H9 (cell line): ENCODE data around the gene DMBT1. TPM values are rescaled to one million over a fixed set of nuclear protein-coding genes. Genes with fewer than 3 reads are reported as not detected.

Experiments used
- DNase-seq: peaks from one replicate; pipeline ENCODE4 v3.0.0-alpha.2; 2017
- H2AFZ ChIP-seq: one replicate; pipeline ENCODE4 v1.6.1; 2013; ENCODE audit warnings: mild to moderate bottlenecking, low read length, control low read depth, moderate library complexity
- H2AK5ac ChIP-seq: 2 replicates; pipeline ENCODE4 v1.6.1; 2013; ENCODE audit warnings: low read length, control low read depth, mixed read lengths; ENCODE audit not compliant: insufficient read length
- H2BK120ac ChIP-seq: one replicate; pipeline ENCODE4 v1.6.1; 2013; ENCODE audit warnings: low read depth, mild to moderate bottlenecking, low read length, control low read depth, inconsistent platforms; ENCODE audit not compliant: poor library complexity, severe bottlenecking
- H2BK12ac ChIP-seq: 2 replicates; pipeline ENCODE4 v1.6.1; 2013; ENCODE audit warnings: low read length, control low read depth, mixed read lengths, low read depth; ENCODE audit not compliant: insufficient read length
- H2BK15ac ChIP-seq: 2 replicates; pipeline ENCODE4 v1.6.1; 2013; ENCODE audit warnings: low read depth, low read length, control low read depth
- H2BK20ac ChIP-seq: one replicate; pipeline ENCODE4 v1.6.1; 2013; ENCODE audit warnings: low read depth, mild to moderate bottlenecking, low read length, control low read depth, inconsistent platforms; ENCODE audit not compliant: poor library complexity, severe bottlenecking
- H2BK5ac ChIP-seq: 2 replicates; pipeline ENCODE4 v1.6.1; 2013; ENCODE audit warnings: low read length, control low read depth, mixed read lengths; ENCODE audit not compliant: insufficient read length
- H3K14ac ChIP-seq: 2 replicates; pipeline ENCODE4 v1.6.1; 2013; ENCODE audit warnings: low read length, control low read depth; ENCODE audit not compliant: insufficient read depth
- H3K18ac ChIP-seq: 2 replicates; pipeline ENCODE4 v1.6.1; 2013; ENCODE audit warnings: low read depth, mild to moderate bottlenecking, mixed read lengths, low read length, control low read depth; ENCODE audit not compliant: insufficient read length
- H3K23ac ChIP-seq: 2 replicates; pipeline ENCODE4 v1.6.1; 2013; ENCODE audit warnings: low read length, control low read depth, mixed read lengths, low read depth; ENCODE audit not compliant: insufficient read length
- H3K23me2 ChIP-seq: 2 replicates; pipeline ENCODE4 v1.6.1; 2013; ENCODE audit warnings: low read depth, mild to moderate bottlenecking, mixed read lengths, low read length, control low read depth; ENCODE audit not compliant: insufficient read length, poor library complexity, severe bottlenecking
- H3K27ac ChIP-seq: 2 replicates; pipeline ENCODE4 v1.5.1; 2013; ENCODE audit warnings: low read length, control low read depth, mixed read lengths, low read depth; ENCODE audit not compliant: insufficient read length
- H3K27me3 ChIP-seq: 2 replicates; pipeline ENCODE4 v1.6.1; 2013; ENCODE audit warnings: low read length, control low read depth, inconsistent platforms; ENCODE audit not compliant: insufficient read depth
- H3K4ac ChIP-seq: 2 replicates; pipeline ENCODE4 v1.6.1; 2013; ENCODE audit warnings: low read depth, mild to moderate bottlenecking, control low read depth, inconsistent platforms, low read length, moderate library complexity
- H3K4me1 ChIP-seq: 2 replicates; pipeline ENCODE4 v1.6.1; 2013; ENCODE audit warnings: low read length, control low read depth, inconsistent platforms; ENCODE audit not compliant: insufficient read depth
- H3K4me2 ChIP-seq: 2 replicates; pipeline ENCODE4 v1.6.1; 2013; ENCODE audit warnings: low read length, control low read depth, mixed read lengths; ENCODE audit not compliant: insufficient read length, insufficient read depth
- H3K56ac ChIP-seq: 2 replicates; pipeline ENCODE4 v1.6.1; 2013; ENCODE audit warnings: low read depth, mild to moderate bottlenecking, mixed read lengths, low read length, control low read depth; ENCODE audit not compliant: insufficient read length
- H3K79me1 ChIP-seq: 2 replicates; pipeline ENCODE4 v1.6.1; 2013; ENCODE audit warnings: low read depth, mild to moderate bottlenecking, moderate library complexity, low read length, control low read depth, inconsistent platforms; ENCODE audit not compliant: insufficient read depth, poor library complexity, severe bottlenecking
- H3K79me2 ChIP-seq: 2 replicates; pipeline ENCODE4 v1.6.1; 2013; ENCODE audit warnings: low read length, control low read depth, inconsistent platforms; ENCODE audit not compliant: insufficient read depth
- H3K9ac ChIP-seq: 2 replicates; pipeline ENCODE4 v1.6.1; 2013; ENCODE audit warnings: low read length, control low read depth, mixed read lengths; ENCODE audit not compliant: insufficient read length; ENCODE audit errors: extremely low read depth
- H3K9me3 ChIP-seq: one replicate; pipeline ENCODE4 v1.6.1; 2013; ENCODE audit warnings: low read depth, low read length, inconsistent platforms; ENCODE audit not compliant: control insufficient read depth
- H3T11ph ChIP-seq: one replicate; pipeline ENCODE4 v1.6.1; 2013; ENCODE audit warnings: mild to moderate bottlenecking, low read length, control low read depth, inconsistent platforms
- H4K20me1 ChIP-seq: one replicate; pipeline ENCODE4 v1.6.1; 2013; ENCODE audit not compliant: control insufficient read depth, insufficient read length, insufficient read depth
- H4K5ac ChIP-seq: 2 replicates; pipeline ENCODE4 v1.6.1; 2013; ENCODE audit warnings: low read depth, mild to moderate bottlenecking, mixed read lengths, low read length, control low read depth; ENCODE audit not compliant: insufficient read length
- H4K8ac ChIP-seq: replicated peaks from 2 replicates; pipeline ENCODE4 v1.6.1; 2013; ENCODE audit warnings: low read length, control low read depth, mixed read lengths, low read depth; ENCODE audit not compliant: insufficient read length
- H4K91ac ChIP-seq: 2 replicates; pipeline ENCODE4 v1.6.1; 2013; ENCODE audit warnings: low read depth, mild to moderate bottlenecking, moderate library complexity, mixed read lengths, low read length, control low read depth; ENCODE audit not compliant: insufficient read length
- H3K27ac Mint-ChIP-seq, 3 experiments: 2 replicates in 2 of 3; 3 replicates in 1 of 3; pipeline ENCODE4 v1.8.0; 2020 to 2021; ENCODE audit warnings: mixed read lengths in 3 of 3, mild to moderate bottlenecking in 1 of 3, moderate library complexity in 1 of 3
- H3K27me3 Mint-ChIP-seq: 2 replicates; pipeline ENCODE4 v1.8.0; 2021; ENCODE audit warnings: low read depth, mild to moderate bottlenecking, moderate library complexity, mixed read lengths
- H3K36me3 Mint-ChIP-seq, 3 experiments: 2 replicates in 2 of 3; 3 replicates in 1 of 3; pipeline ENCODE4 v1.8.0; 2020 to 2021; ENCODE audit warnings: low read depth in 3 of 3, mixed read lengths in 3 of 3; ENCODE audit not compliant: insufficient read depth in 1 of 3
- H3K4me1 Mint-ChIP-seq, 2 experiments: 2 replicates each; pipeline ENCODE4 v1.8.0; 2020; ENCODE audit warnings: mixed read lengths in 2 of 2
- H3K4me3 Mint-ChIP-seq, 2 experiments: 2 replicates in 1 of 2; 3 replicates in 1 of 2; pipeline ENCODE4 v1.8.0; 2020 to 2021; ENCODE audit warnings: mild to moderate bottlenecking in 2 of 2, mixed read lengths in 2 of 2, moderate library complexity in 1 of 2
- H3K9me3 Mint-ChIP-seq, 2 experiments: 2 replicates in 1 of 2; 3 replicates in 1 of 2; pipeline ENCODE4 v1.8.0; 2020; ENCODE audit warnings: mild to moderate bottlenecking in 2 of 2, mixed read lengths in 2 of 2, moderate library complexity in 1 of 2
- CTCF ChIP-seq: fragments of 200-600 bp; sonication (generic); conservative IDR thresholded peaks from 3 replicates; pipeline ENCODE4 v1.8.0; 2021; ENCODE audit warnings: antibody characterized with exemption, mild to moderate bottlenecking
- WGBS: extraction: QIAGEN DNeasy Blood & Tissue Kit; methylation state at CpG from one replicate; pipeline ENCODE4 v1.1.7; 2013; ENCODE audit warnings: missing lambda C conversion rate, low lambda C conversion rate, mixed read lengths; ENCODE audit not compliant: insufficient read length; ENCODE audit errors: extremely low coverage; 5-methylcytosine and 5-hydroxymethylcytosine counted together
- total RNA-seq: library from RNA; stranded (reverse); gene quantifications from 2 replicates; pipeline ENCODE4 v1.2.1, GENCODE V29; 2021

The DMBT1 gene
- total RNA-seq, 1 experiment from 2014 or later, result 0.04 TPM

- H3K4me1 Mint-ChIP-seq, result peaks cover 2 to 3% of the 10 kb centered on the region in 2 experiments; a peak in 1 of 4 replicates
- no peak overlapping the region for H2BK120ac ChIP-seq
- H3K79me2 ChIP-seq, result no peaks in the 10 kb centered on the region
- no peak overlapping the region for H2AFZ ChIP-seq
- H3K9ac ChIP-seq, result no peak overlapping the region
- no peak overlapping the region for H3K4me2 ChIP-seq
- H3K56ac ChIP-seq, result no peak overlapping the region
- H3K27me3 ChIP-seq, result no peaks in the 10 kb centered on the region
- no peak overlapping the region for H2BK20ac ChIP-seq
- no peak for DNase-seq
- no peaks in the 10 kb centered on the region for H4K20me1 ChIP-seq
- no peaks in the 10 kb centered on the region; a peak in 2 of 7 replicates for H3K36me3 Mint-ChIP-seq
- no peak overlapping the region for H3K27ac ChIP-seq
- H2BK12ac ChIP-seq, result no peak overlapping the region
- no peak overlapping the region for H4K5ac ChIP-seq
- H3K79me1 ChIP-seq, result no peaks in the 10 kb centered on the region
- no peak overlapping the region for H3K18ac ChIP-seq
- H3K9me3 ChIP-seq, result no peaks in the 10 kb centered on the region
- no peak for TF ChIP-seq CTCF
- no peak overlapping the region for H3K27ac Mint-ChIP-seq
- no peaks in the 10 kb centered on the region for H3K4me1 ChIP-seq
- H3K23me2 ChIP-seq, result no peaks in the 10 kb centered on the region
- WGBS, result no CpG with 5 or more reads among the region's 4 CpGs
- H3T11ph ChIP-seq, result no peak overlapping the region
- no peak overlapping the region for H3K4ac ChIP-seq
- no peak overlapping the region for H3K23ac ChIP-seq
- no peak overlapping the region for H4K8ac ChIP-seq
- no peak overlapping the region for H3K4me3 Mint-ChIP-seq
- H2AK5ac ChIP-seq, result no peak overlapping the region
- H2BK5ac ChIP-seq, result no peak overlapping the region
- no peaks in the 10 kb centered on the region for H3K9me3 Mint-ChIP-seq
- H4K91ac ChIP-seq, result no peak overlapping the region
- H3K14ac ChIP-seq, result no peak overlapping the region
- peaks cover 4% of the 10 kb centered on the region for H3K27me3 Mint-ChIP-seq
- H2BK15ac ChIP-seq, result no peak overlapping the region
Observed at GRCh38 chr10:122516734-122517133, 43.8 kb upstream of the DMBT1 start.
